Measurements from ENCODE around the gene CTTNBP2. TPM values are rescaled to one million over a fixed set of nuclear protein-coding genes. Genes with fewer than 3 reads are reported as not detected.

Gene CTTNBP2
- total RNA-seq, 1 donor from 2014 or later, result 9.9 TPM

DNA sequence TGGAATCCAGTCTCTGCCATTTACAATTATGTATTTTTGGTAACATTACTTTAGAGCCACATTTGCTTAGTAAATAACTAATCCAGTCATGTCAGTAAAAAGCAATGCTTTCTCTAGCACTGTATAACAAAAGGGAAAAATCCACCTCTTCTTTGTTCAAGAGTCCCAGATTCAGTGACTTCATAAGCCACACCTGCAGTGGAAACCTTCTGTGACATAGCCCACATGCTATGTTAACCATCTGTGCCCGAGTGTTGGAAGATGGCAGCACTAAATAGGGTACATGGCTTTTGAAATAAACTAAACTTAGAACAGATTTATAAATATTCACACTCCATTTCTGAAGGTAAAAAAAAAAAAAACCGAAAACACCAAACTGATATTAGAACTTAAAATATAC is 83.0 kb downstream of the CTTNBP2 start:
- H3K4me1 Mint-ChIP-seq, result no peaks in the 10 kb centered on the region
- no peak overlapping the region for H3K4me3 Mint-ChIP-seq
- TF ChIP-seq CTCF (conservative IDR thresholded peaks at IDR 0.05), result no peak
- H3K9me3 Mint-ChIP-seq, result peaks cover 3% of the 10 kb centered on the region
- no peak for DNase-seq (ENCODE audit: low read depth, low spot score)
- no peaks in the 10 kb centered on the region for H3K27me3 Mint-ChIP-seq (ENCODE audit: low read depth)
- peaks cover 12% of the 10 kb centered on the region for H3K36me3 Mint-ChIP-seq (ENCODE audit: low read depth)
- no peak overlapping the region for H3K27ac Mint-ChIP-seq (ENCODE audit: unreplicated experiment)

GRCh38 chr7:117785431-117785830 is 87.8 kb downstream of the CTTNBP2 start:
- Mint-ChIP-seq H3K9me3 (no peaks in the 10 kb centered on the region), H3K36me3 (ENCODE audit: low read depth) (no peaks in the 10 kb centered on the region), H3K27ac (ENCODE audit: unreplicated experiment) (no peak overlapping the region), H3K27me3 (ENCODE audit: low read depth) (no peaks in the 10 kb centered on the region), H3K4me1 (no peaks in the 10 kb centered on the region), H3K4me3 (no peak overlapping the region)
- no peak for TF ChIP-seq CTCF (conservative IDR thresholded peaks at IDR 0.05)
- DNase-seq (ENCODE audit: low read depth, low spot score), result no peak

- no peaks in the 10 kb centered on the region for H3K9me3 Mint-ChIP-seq
- no peaks in the 10 kb centered on the region for H3K36me3 Mint-ChIP-seq (ENCODE audit: low read depth)
- no peak for DNase-seq (ENCODE audit: low read depth, low spot score)
- H3K4me3 Mint-ChIP-seq, result no peak overlapping the region
- no peaks in the 10 kb centered on the region for H3K4me1 Mint-ChIP-seq
- H3K27me3 Mint-ChIP-seq (ENCODE audit: low read depth), result no peaks in the 10 kb centered on the region
- no peak for TF ChIP-seq CTCF (conservative IDR thresholded peaks at IDR 0.05)
- H3K27ac Mint-ChIP-seq (ENCODE audit: unreplicated experiment), result no peak overlapping the region
Measured at GRCh38 chr7:117784315-117784714, 88.9 kb downstream of the CTTNBP2 start.

DNA sequence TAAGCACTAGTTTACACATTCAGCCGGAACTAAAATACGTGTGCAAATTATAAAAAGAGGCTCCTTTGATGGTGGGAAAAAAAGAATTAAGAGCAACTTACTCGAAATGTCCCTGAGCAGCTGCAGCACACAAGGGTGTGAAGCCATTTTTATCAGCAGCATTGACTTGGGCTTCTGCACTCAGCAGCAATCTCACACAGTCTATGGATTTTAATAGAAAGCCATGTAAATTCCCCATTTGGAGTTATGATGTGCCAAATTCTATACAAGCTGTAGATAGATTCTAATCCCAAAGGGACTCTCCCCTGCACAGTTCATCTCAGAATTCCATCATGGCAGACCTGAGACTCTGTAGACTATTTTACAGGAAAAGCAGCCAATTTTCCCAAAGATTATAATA is 90.5 kb downstream of the CTTNBP2 start:
- Mint-ChIP-seq H3K9me3 (no peaks in the 10 kb centered on the region), H3K27me3 (ENCODE audit: low read depth) (no peaks in the 10 kb centered on the region), H3K4me1 (no peaks in the 10 kb centered on the region), H3K36me3 (ENCODE audit: low read depth) (no peaks in the 10 kb centered on the region), H3K27ac (ENCODE audit: unreplicated experiment) (no peak overlapping the region), H3K4me3 (no peak overlapping the region)
- no peak for DNase-seq (ENCODE audit: low read depth, low spot score)
- TF ChIP-seq CTCF (conservative IDR thresholded peaks at IDR 0.05), result no peak

GRCh38 chr7:117781707-117782106 is 91.5 kb downstream of the CTTNBP2 start:
- no peak for DNase-seq (ENCODE audit: low read depth, low spot score)
- Mint-ChIP-seq H3K4me3 (no peak overlapping the region), H3K27me3 (ENCODE audit: low read depth) (no peaks in the 10 kb centered on the region), H3K9me3 (no peaks in the 10 kb centered on the region), H3K27ac (ENCODE audit: unreplicated experiment) (no peak overlapping the region), H3K36me3 (ENCODE audit: low read depth) (no peaks in the 10 kb centered on the region), H3K4me1 (no peaks in the 10 kb centered on the region)
- no peak for TF ChIP-seq CTCF (conservative IDR thresholded peaks at IDR 0.05)

- TF ChIP-seq CTCF (conservative IDR thresholded peaks at IDR 0.05), result no peak
- H3K27me3 Mint-ChIP-seq (ENCODE audit: low read depth), result no peaks in the 10 kb centered on the region
- no peaks in the 10 kb centered on the region for H3K9me3 Mint-ChIP-seq
- no peak for DNase-seq (ENCODE audit: low read depth, low spot score)
- H3K27ac Mint-ChIP-seq (ENCODE audit: unreplicated experiment), result no peak overlapping the region
- H3K4me3 Mint-ChIP-seq, result no peak overlapping the region
- H3K4me1 Mint-ChIP-seq, result no peaks in the 10 kb centered on the region
- peaks cover 4% of the 10 kb centered on the region for H3K36me3 Mint-ChIP-seq (ENCODE audit: low read depth)
Measured at GRCh38 chr7:117780832-117781231, 92.4 kb downstream of the CTTNBP2 start.
